Parathyroid adenoma (tissue), 2 donors: ENCODE measurements around the gene LAMA3.

ENCODE experiments used
- H2AFZ ChIP-seq: fragments of 300-600 bp; sonication (generic); one replicate; pipeline ENCODE4 v1.7.0; 2017; ENCODE audit warnings: antibody characterized with exemption, mild to moderate bottlenecking
- H3K27ac ChIP-seq: fragments of 300-600 bp; sonication (generic); one replicate; pipeline ENCODE4 v1.7.0; 2017
- H3K27me3 ChIP-seq: fragments of 300-600 bp; sonication (generic); one replicate; pipeline ENCODE4 v1.7.0; 2017; ENCODE audit warnings: low read length; ENCODE audit not compliant: control insufficient read depth, insufficient read depth
- H3K36me3 ChIP-seq: fragments of 300-600 bp; sonication (generic); one replicate; pipeline ENCODE4 v1.7.0; 2017; ENCODE audit warnings: low read length; ENCODE audit not compliant: control insufficient read depth, insufficient read depth
- H3K4me1 ChIP-seq: fragments of 300-600 bp; sonication (generic); one replicate; pipeline ENCODE4 v1.7.0; 2017; ENCODE audit warnings: control low read depth
- H3K4me2 ChIP-seq: fragments of 300-600 bp; sonication (generic); one replicate; pipeline ENCODE4 v1.7.0; 2017; ENCODE audit warnings: low read length
- H3K4me3 ChIP-seq: fragments of 300-600 bp; sonication (generic); one replicate; pipeline ENCODE4 v1.7.0; 2017; ENCODE audit warnings: low read depth, low read length
- H3K79me2 ChIP-seq: fragments of 300-600 bp; sonication (generic); one replicate; pipeline ENCODE4 v1.7.0; 2017; ENCODE audit warnings: control low read depth
- H3K9ac ChIP-seq: fragments of 300-600 bp; sonication (generic); one replicate; pipeline ENCODE4 v1.7.0; 2017; ENCODE audit warnings: mild to moderate bottlenecking
- H3K9me3 ChIP-seq: fragments of 300-600 bp; sonication (generic); one replicate; pipeline ENCODE4 v1.7.0; 2017; ENCODE audit warnings: low read length; ENCODE audit not compliant: control insufficient read depth
- CTCF ChIP-seq: fragments of 300-600 bp; sonication (generic); IDR thresholded peaks from one replicate; pipeline ENCODE4 v1.7.0; 2017; ENCODE audit warnings: antibody characterized with exemption, mild to moderate bottlenecking
- donor health status: primary hyperparathyroidism.

Gene LAMA3

GRCh38 chr18:23926571-23926970 is 237.3 kb downstream of the LAMA3 start:
- Histone ChIP-seq H3K27me3 (no peaks in the 10 kb centered on the region), H3K36me3 (no peaks in the 10 kb centered on the region), H3K4me1 (no peaks in the 10 kb centered on the region), H3K27ac (no peak overlapping the region), H3K79me2 (no peaks in the 10 kb centered on the region), H3K4me2 (no peak overlapping the region), H3K9ac (no peak overlapping the region), H3K4me3 (no peak overlapping the region), H3K9me3 (no peaks in the 10 kb centered on the region), H2AFZ (no peak overlapping the region)
- TF ChIP-seq CTCF = no peak

- Histone ChIP-seq H3K4me3 (no peak overlapping the region), H3K27me3 (no peaks in the 10 kb centered on the region), H3K27ac (no peak overlapping the region), H3K36me3 (no peaks in the 10 kb centered on the region), H3K4me1 (peaks cover 5% of the 10 kb centered on the region), H3K79me2 (no peaks in the 10 kb centered on the region), H3K9ac (no peak overlapping the region), H2AFZ (no peak overlapping the region), H3K4me2 (no peak overlapping the region), H3K9me3 (no peaks in the 10 kb centered on the region)
- no peak for TF ChIP-seq CTCF
These were observed 238.8 kb downstream of the LAMA3 start for GRCh38 chr18:23927821-23928746.

- no peak overlapping the region for H3K4me2 ChIP-seq
- TF ChIP-seq CTCF = no peak
These were observed 240.2 kb downstream of the LAMA3 start for GRCh38 chr18:23929362-23929930.

GRCh38 chr18:23930002-23930401 is 240.7 kb downstream of the LAMA3 start:
- Histone ChIP-seq H3K4me1 (peaks cover 6% of the 10 kb centered on the region), H3K27me3 (no peaks in the 10 kb centered on the region), H3K9me3 (no peaks in the 10 kb centered on the region), H3K79me2 (no peaks in the 10 kb centered on the region), H3K4me3 (no peak overlapping the region), H3K9ac (no peak overlapping the region), H2AFZ (no peak overlapping the region), H3K27ac (no peak overlapping the region), H3K4me2 (no peak overlapping the region), H3K36me3 (no peaks in the 10 kb centered on the region)
- no peak for TF ChIP-seq CTCF

More at GRCh38 chr18:23929362-23929930, 240.2 kb downstream of the LAMA3 start:
- Histone ChIP-seq H3K36me3 (no peaks in the 10 kb centered on the region), H3K27ac (no peak overlapping the region), H3K9me3 (no peaks in the 10 kb centered on the region), H3K4me3 (no peak overlapping the region), H3K27me3 (no peaks in the 10 kb centered on the region), H3K79me2 (no peaks in the 10 kb centered on the region), H3K4me1 (peaks cover 6% of the 10 kb centered on the region), H3K9ac (no peak overlapping the region), H2AFZ (no peak overlapping the region)
